DND-41 (cell line): ENCODE results near the gene NHLRC2.

Experiments used
- CTCF ChIP-seq: IDR thresholded peaks from 2 replicates; pipeline ENCODE4 v1.5.1; 2012; ENCODE audit warnings: borderline replicate concordance, low read length, moderate library complexity, mild to moderate bottlenecking; ENCODE audit not compliant: poor library complexity, severe bottlenecking; ENCODE audit errors: extremely low read depth
- EZH2 ChIP-seq: IDR thresholded peaks from 3 replicates; pipeline ENCODE4 v1.6.1; 2012; ENCODE audit warnings: borderline replicate concordance, low read depth, mild to moderate bottlenecking, moderate library complexity, low read length, inconsistent platforms; ENCODE audit not compliant: severe bottlenecking

DNA sequence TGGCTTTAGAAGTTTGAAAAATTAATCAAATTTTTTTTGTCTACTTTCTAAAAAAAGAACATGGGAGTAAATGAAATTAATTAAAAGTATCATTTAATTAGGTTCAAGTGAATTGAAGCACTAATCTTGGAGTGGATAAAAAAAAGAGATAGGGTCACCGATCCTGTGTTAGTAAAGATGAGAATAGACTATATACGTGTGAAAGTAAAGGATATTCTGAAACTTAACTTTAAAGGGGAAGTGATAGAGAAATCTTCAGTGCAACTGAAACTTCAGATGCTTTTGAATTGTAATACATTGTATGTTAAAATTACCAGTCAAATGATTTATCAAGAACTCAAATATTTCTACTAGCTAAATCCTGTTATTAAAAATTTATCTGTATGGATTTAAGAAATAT, 4.8 kb downstream of the NHLRC2 start:
- TF ChIP-seq CTCF (no peak), EZH2 (no peak)
